OCI-LY7 (cell line): ENCODE measurements around the gene PHACTR3. TPM values are rescaled to one million over a fixed set of nuclear protein-coding genes. Genes with fewer than 3 reads are reported as not detected.

Source experiments
- BruUV-seq: library from RNA; stranded (reverse); fragments of 400-500 nt; replicated peaks from 2 replicates; lab custom pipeline; 2021; lab: Mats Ljungman, UMichigan
- CTCF ChIA-PET: fragments of 300-600 bp; sonication (Branson Sonifier 250); formaldehyde crosslinking; loops from one replicate; lab custom pipeline; 2022; ENCODE audit warnings: antibody characterized with exemption; ENCODE audit not compliant: unreplicated experiment; lab: Charles Lee
- POLR2A ChIA-PET: fragments of 300-600 bp; sonication (Branson Sonifier 250); formaldehyde crosslinking; loops from one replicate; lab custom pipeline; 2022; ENCODE audit warnings: antibody characterized with exemption; lab: Charles Lee
- DNase-seq: peaks from one replicate; pipeline ENCODE4 v3.0.0-alpha.2; 2015; ENCODE audit warnings: low spot score
- H2AFZ ChIP-seq: fragments of 200-600 bp; sonication (generic), shearing (Covaris generic); 2 replicates; pipeline ENCODE4 v1.6.1; 2014; ENCODE audit warnings: mild to moderate bottlenecking, antibody characterized with exemption, low read length, moderate library complexity
- H3K27ac ChIP-seq: fragments of 200-600 bp; sonication (generic); 2 replicates; pipeline ENCODE4 v1.5.1; 2014; ENCODE audit warnings: mixed run types, low read depth, mild to moderate bottlenecking, moderate library complexity, low read length, inconsistent platforms; ENCODE audit not compliant: poor library complexity, severe bottlenecking
- H3K36me3 ChIP-seq: fragments of 200-600 bp; sonication (generic); 2 replicates; pipeline ENCODE4 v1.6.1; 2014; ENCODE audit warnings: mild to moderate bottlenecking, antibody characterized with exemption, low read length, moderate library complexity, mixed read lengths; ENCODE audit not compliant: insufficient read depth
- H3K4me1 ChIP-seq: fragments of 200-600 bp; sonication (generic); 2 replicates; pipeline ENCODE4 v1.5.1; 2014; ENCODE audit warnings: mild to moderate bottlenecking, low read length; ENCODE audit not compliant: insufficient read depth, poor library complexity, severe bottlenecking
- H3K4me2 ChIP-seq: fragments of 200-600 bp; sonication (generic); 2 replicates; pipeline ENCODE4 v1.6.1; 2014; ENCODE audit warnings: mild to moderate bottlenecking, low read length
- H3K4me3 ChIP-seq: fragments of 200-600 bp; sonication (generic); 2 replicates; pipeline ENCODE4 v1.5.1; 2014; ENCODE audit warnings: mild to moderate bottlenecking, low read depth, low read length; ENCODE audit not compliant: poor library complexity, severe bottlenecking
- H3K79me2 ChIP-seq: fragments of 200-600 bp; sonication (generic); 2 replicates; pipeline ENCODE4 v1.6.1; 2016; ENCODE audit warnings: low read depth, mild to moderate bottlenecking, low read length, moderate library complexity, mixed read lengths; ENCODE audit not compliant: insufficient read depth
- H3K9me2 ChIP-seq: fragments of 200-600 bp; sonication (generic); 2 replicates; pipeline ENCODE4 v1.6.1; 2016; ENCODE audit warnings: mild to moderate bottlenecking, low read length, mixed read lengths; ENCODE audit not compliant: insufficient read depth
- H3K9me3 ChIP-seq: fragments of 200-600 bp; sonication (generic); 2 replicates; pipeline ENCODE4 v1.6.1; 2014; ENCODE audit warnings: mild to moderate bottlenecking, mixed run types, low read length, mixed read lengths
- H4K20me1 ChIP-seq: fragments of 200-600 bp; sonication (generic); 2 replicates; pipeline ENCODE4 v1.6.1; 2014; ENCODE audit warnings: mild to moderate bottlenecking, antibody characterized with exemption, low read length, moderate library complexity, mixed read lengths; ENCODE audit not compliant: insufficient read depth
- EZH2phosphoT487 ChIP-seq: fragments of 200-600 bp; sonication (generic); IDR thresholded peaks from 2 replicates; pipeline ENCODE4 v1.6.1; 2018; ENCODE audit warnings: low read depth, borderline replicate concordance, mild to moderate bottlenecking, mixed run types, antibody characterized with exemption, low read length, moderate library complexity, mixed read lengths
- intact Hi-C: fragments of 100-400 bp; cut with micrococcal nuclease; formaldehyde crosslinking; loops from one replicate; pipeline ENCODE4 v1.10.0; 2022; ENCODE audit not compliant: unreplicated experiment
- total RNA-seq, 2 experiments: library from RNA; depleted of rRNA in 1 of 2; stranded (reverse); fragments of >200 nt in 1 of 2; shearing (Covaris generic) in 1 of 2; gene quantifications; 2 replicates each; pipeline ENCODE4 v1.2.3, GENCODE V29; 2014 to 2022
- TF ChIP-seq, protein P1 (sequence below): fragments of 200-600 bp; sonication (generic); conservative IDR thresholded peaks from 2 replicates; pipeline ENCODE4 v1.5.1; 2014; ENCODE audit warnings: mild to moderate bottlenecking, antibody characterized with exemption, low read length, moderate library complexity, mixed read lengths

Gene PHACTR3
- total RNA-seq, 2 experiments from 2014 or later = 0.32 TPM; not detected in 1

DNA sequence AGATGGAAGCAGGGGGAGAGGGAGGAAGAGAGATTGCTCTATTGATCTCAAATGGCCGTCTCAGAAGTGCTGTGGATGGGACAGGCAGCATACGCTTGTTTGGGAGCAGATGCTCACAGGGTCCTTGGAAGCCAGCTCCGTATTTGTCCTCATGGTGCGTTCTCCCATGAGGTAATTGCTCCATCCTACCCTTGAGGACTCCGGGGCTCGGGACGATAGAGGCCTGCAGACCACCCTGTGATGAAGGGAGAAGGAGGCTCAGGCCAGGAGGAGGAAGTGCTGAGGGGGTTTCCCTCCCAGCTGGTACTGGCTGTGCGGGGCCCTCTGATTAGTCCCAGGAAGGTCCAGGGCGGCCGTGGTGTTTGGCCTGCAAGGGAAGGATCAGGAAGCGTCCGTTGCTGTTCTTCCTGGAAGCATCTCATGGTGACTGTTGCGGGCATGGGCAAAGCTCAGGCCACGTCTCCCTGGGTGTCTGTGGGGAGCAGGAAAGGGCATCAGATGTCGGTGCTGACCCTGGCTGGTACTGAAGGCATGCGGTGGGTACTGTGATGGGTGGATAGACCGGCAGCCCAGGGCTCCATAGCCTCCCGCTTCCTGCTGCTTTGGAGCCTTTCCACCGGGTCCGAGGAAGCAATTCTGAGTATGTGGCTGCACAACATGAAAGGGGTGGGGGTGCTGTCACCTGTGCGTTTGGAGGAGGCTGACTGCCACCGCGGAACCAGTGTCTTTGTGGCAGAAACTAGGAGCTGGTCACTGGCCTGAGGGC is 170.8 kb downstream of the PHACTR3 start:
- H3K9me2 ChIP-seq = no peaks in the 10 kb centered on the region
- H3K9me3 ChIP-seq = no peaks in the 10 kb centered on the region
- intact Hi-C loops = no loop called here
- H3K4me1 ChIP-seq = no peaks in the 10 kb centered on the region
- no peaks in the 10 kb centered on the region for H4K20me1 ChIP-seq
- DNase-seq = no peak
- H3K4me3 ChIP-seq = no peak overlapping the region
- TF ChIP-seq EZH2phosphoT487 = no peak
- TF ChIP-seq, protein P1, sequence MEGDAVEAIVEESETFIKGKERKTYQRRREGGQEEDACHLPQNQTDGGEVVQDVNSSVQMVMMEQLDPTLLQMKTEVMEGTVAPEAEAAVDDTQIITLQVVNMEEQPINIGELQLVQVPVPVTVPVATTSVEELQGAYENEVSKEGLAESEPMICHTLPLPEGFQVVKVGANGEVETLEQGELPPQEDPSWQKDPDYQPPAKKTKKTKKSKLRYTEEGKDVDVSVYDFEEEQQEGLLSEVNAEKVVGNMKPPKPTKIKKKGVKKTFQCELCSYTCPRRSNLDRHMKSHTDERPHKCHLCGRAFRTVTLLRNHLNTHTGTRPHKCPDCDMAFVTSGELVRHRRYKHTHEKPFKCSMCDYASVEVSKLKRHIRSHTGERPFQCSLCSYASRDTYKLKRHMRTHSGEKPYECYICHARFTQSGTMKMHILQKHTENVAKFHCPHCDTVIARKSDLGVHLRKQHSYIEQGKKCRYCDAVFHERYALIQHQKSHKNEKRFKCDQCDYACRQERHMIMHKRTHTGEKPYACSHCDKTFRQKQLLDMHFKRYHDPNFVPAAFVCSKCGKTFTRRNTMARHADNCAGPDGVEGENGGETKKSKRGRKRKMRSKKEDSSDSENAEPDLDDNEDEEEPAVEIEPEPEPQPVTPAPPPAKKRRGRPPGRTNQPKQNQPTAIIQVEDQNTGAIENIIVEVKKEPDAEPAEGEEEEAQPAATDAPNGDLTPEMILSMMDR = no peak
- no peak overlapping the region for H3K4me2 ChIP-seq
- H2AFZ ChIP-seq = no peak overlapping the region
- H3K36me3 ChIP-seq = no peaks in the 10 kb centered on the region
- H3K27ac ChIP-seq = no peak overlapping the region
- BruUV-seq = no TSS peak
- no peaks in the 10 kb centered on the region for H3K79me2 ChIP-seq
- CTCF ChIA-PET = no interaction called here
- POLR2A ChIA-PET = no interaction called here

DNA sequence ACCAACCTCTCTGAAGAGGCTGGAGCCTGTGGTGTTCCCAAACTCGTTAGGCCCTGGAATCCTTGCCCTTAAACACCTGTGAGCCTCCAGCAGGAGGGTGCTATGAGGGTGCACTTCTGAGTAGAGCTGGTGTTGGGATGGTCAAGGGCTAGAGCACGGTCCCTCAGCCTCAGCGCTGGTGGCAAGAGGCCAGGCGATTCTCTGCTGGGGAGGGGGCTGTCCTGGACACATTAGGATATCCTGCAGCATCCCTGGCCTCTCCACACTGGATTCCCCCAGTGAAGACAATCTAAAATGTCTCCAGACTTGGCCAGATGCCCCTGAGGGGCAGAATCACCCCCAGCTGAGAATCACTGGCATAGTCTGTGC is 171.3 kb downstream of the PHACTR3 start:
- no peaks in the 10 kb centered on the region for H4K20me1 ChIP-seq
- no TSS peak for BruUV-seq
- H3K4me1 ChIP-seq = no peaks in the 10 kb centered on the region
- H3K79me2 ChIP-seq = no peaks in the 10 kb centered on the region
- H3K4me2 ChIP-seq = no peak overlapping the region
- H3K27ac ChIP-seq = no peak overlapping the region
- POLR2A ChIA-PET = no interaction called here
- TF ChIP-seq, protein P1 = no peak
- TF ChIP-seq EZH2phosphoT487 = no peak
- CTCF ChIA-PET = no interaction called here
- no peaks in the 10 kb centered on the region for H3K9me3 ChIP-seq
- no peaks in the 10 kb centered on the region for H3K9me2 ChIP-seq
- H3K4me3 ChIP-seq = no peak overlapping the region
- intact Hi-C loops = no loop called here
- no peak for DNase-seq
- H3K36me3 ChIP-seq = no peaks in the 10 kb centered on the region
- no peak overlapping the region for H2AFZ ChIP-seq

DNA sequence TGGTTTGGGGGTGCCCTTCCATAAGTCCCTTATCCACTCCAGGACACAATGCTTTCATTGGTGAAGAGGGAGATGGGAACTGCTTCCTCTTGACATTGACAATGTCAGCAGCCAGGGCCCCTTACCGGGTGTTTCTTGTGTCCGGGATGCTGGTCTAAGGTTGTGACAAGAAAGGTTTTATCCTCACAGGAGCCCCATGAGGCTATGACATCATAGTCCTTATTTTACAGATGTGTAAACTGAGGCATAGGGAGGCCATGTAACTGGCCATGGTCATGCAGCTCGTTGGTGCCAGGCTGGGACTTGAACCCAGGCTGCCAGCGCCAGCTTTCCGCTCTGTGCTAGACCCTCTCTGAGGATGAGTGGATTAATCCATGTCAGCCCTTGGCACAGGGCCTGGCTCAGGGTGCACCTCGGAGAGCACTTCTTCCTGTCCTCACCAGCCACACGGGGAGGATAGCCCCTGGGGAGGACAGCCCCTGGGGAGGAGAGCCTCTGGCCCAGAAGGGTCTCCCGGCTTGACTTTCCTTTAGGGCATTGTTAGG is 171.8 kb downstream of the PHACTR3 start:
- CTCF ChIA-PET = no interaction called here
- H2AFZ ChIP-seq = no peak overlapping the region
- no peaks in the 10 kb centered on the region for H4K20me1 ChIP-seq
- TF ChIP-seq, protein P1 = no peak
- no peak for TF ChIP-seq EZH2phosphoT487
- H3K79me2 ChIP-seq = no peaks in the 10 kb centered on the region
- DNase-seq = no peak
- H3K27ac ChIP-seq = no peak overlapping the region
- intact Hi-C loops = no loop called here
- no peak overlapping the region for H3K4me2 ChIP-seq
- no peaks in the 10 kb centered on the region for H3K36me3 ChIP-seq
- no peaks in the 10 kb centered on the region for H3K9me3 ChIP-seq
- POLR2A ChIA-PET = interaction anchor here (0.6 kb wide), 1 partner anchor 12 kb away, joined by 3 read pairs; no protein-coding TSS in a partner anchor
- H3K9me2 ChIP-seq = no peaks in the 10 kb centered on the region
- no peaks in the 10 kb centered on the region for H3K4me1 ChIP-seq
- BruUV-seq = no TSS peak
- no peak overlapping the region for H3K4me3 ChIP-seq
